Measurements from ENCODE around the gene AK4.

DNA sequence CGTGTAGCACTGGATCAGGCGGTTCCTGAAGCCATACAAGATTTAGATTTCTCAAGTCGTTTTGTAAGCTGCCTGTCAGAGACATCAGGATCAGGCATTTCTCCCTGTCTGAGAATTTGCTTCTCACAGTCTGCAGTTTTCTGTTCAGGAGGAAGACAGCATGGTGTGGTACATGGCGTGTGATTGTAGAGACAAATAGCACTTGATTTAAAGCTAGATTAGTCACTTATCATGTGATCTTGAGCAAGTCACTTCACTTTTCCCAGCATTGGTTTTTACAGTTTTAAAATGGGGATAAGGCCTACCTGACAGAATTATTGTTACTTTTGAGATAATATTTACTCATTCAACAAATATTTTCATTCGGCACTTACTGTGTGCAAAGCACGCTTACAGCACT is 63.3 kb downstream of the AK4 start:
- TF ChIP-seq, protein P1, sequence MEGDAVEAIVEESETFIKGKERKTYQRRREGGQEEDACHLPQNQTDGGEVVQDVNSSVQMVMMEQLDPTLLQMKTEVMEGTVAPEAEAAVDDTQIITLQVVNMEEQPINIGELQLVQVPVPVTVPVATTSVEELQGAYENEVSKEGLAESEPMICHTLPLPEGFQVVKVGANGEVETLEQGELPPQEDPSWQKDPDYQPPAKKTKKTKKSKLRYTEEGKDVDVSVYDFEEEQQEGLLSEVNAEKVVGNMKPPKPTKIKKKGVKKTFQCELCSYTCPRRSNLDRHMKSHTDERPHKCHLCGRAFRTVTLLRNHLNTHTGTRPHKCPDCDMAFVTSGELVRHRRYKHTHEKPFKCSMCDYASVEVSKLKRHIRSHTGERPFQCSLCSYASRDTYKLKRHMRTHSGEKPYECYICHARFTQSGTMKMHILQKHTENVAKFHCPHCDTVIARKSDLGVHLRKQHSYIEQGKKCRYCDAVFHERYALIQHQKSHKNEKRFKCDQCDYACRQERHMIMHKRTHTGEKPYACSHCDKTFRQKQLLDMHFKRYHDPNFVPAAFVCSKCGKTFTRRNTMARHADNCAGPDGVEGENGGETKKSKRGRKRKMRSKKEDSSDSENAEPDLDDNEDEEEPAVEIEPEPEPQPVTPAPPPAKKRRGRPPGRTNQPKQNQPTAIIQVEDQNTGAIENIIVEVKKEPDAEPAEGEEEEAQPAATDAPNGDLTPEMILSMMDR (IDR thresholded peaks at IDR 0.05) = no peak
- TF ChIP-seq MXD4 (CRISPR knock-in tag; IDR thresholded peaks at IDR 0.05; ENCODE audit: borderline replicate concordance) (no peak), IRF2 (CRISPR knock-in tag; IDR thresholded peaks at IDR 0.05; ENCODE audit: borderline replicate concordance, low read depth) (no peak), TP53 (CRISPR knock-in tag; IDR thresholded peaks at IDR 0.05) (no peak), FOXP1 (CRISPR knock-in tag; IDR thresholded peaks at IDR 0.05; ENCODE audit: borderline replicate concordance) (no peak), GABPB1 (CRISPR knock-in tag; IDR thresholded peaks at IDR 0.05) (no peak)
- TF ChIP-seq, protein P2, sequence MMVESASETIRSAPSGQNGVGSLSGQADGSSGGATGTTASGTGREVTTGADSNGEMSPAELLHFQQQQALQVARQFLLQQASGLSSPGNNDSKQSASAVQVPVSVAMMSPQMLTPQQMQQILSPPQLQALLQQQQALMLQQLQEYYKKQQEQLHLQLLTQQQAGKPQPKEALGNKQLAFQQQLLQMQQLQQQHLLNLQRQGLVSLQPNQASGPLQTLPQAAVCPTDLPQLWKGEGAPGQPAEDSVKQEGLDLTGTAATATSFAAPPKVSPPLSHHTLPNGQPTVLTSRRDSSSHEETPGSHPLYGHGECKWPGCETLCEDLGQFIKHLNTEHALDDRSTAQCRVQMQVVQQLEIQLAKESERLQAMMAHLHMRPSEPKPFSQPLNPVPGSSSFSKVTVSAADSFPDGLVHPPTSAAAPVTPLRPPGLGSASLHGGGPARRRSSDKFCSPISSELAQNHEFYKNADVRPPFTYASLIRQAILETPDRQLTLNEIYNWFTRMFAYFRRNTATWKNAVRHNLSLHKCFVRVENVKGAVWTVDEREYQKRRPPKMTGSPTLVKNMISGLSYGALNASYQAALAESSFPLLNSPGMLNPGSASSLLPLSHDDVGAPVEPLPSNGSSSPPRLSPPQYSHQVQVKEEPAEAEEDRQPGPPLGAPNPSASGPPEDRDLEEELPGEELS (CRISPR knock-in tag; IDR thresholded peaks at IDR 0.05) = no peak
